Endothelial cell of umbilical vein (primary cell): ENCODE measurements around the gene RD3L. TPM values are rescaled to one million over a fixed set of nuclear protein-coding genes. Genes with fewer than 3 reads are reported as not detected.

Experiments
- Bru-seq: library from RNA; stranded (reverse); fragments of 400-500 nt; gene quantifications from one replicate; lab custom pipeline; 2021; lab: Mats Ljungman, UMichigan
- BruChase-seq, 2 experiments: library from RNA; stranded (reverse); fragments of 400-500 nt; gene quantifications; one replicate each; lab custom pipeline; 2021; lab: Mats Ljungman, UMichigan
- BruUV-seq: library from RNA; stranded (reverse); fragments of 400-500 nt; replicated peaks from 2 replicates; lab custom pipeline; 2021; lab: Mats Ljungman, UMichigan
- CTCF ChIA-PET: fragments of 300-600, 350-600 bp; sonication (Branson Sonifier 250); formaldehyde crosslinking; loops from one replicate; lab custom pipeline; 2021; ENCODE audit warnings: antibody characterized with exemption, inconsistent platforms; lab: Charles Lee
- POLR2A ChIA-PET: fragments of 300-600, 350-600 bp; sonication (Branson Sonifier 250); formaldehyde crosslinking; loops from one replicate; lab custom pipeline; 2021; ENCODE audit warnings: antibody characterized with exemption, inconsistent platforms; lab: Charles Lee
- DNase-seq: peaks from one replicate; pipeline ENCODE4 v3.0.0-alpha.2; 2011; ENCODE audit warnings: low read depth, low spot score
- FAIRE-seq: peaks from 2 replicates; lab custom pipeline; 2011; peaks lifted over from hg19 to GRCh38; lab: Jason Lieb, UNC
- H2AFZ ChIP-seq: 2 replicates; pipeline ENCODE4 v1.6.0; 2012; ENCODE audit warnings: low read depth, low read length, control low read depth, inconsistent platforms
- H3K27ac ChIP-seq: 2 replicates; pipeline ENCODE4 v1.5.1; 2011; ENCODE audit warnings: low read depth, mild to moderate bottlenecking, control low read depth, low read length, moderate library complexity; ENCODE audit not compliant: insufficient read depth
- H3K27me3 ChIP-seq, 2 experiments: 2 replicates each; pipeline versions ENCODE4 v1.6.0 to v1.6.1; 2011; ENCODE audit warnings: low read length in 2 of 2, mixed read lengths in 1 of 2; ENCODE audit not compliant: control insufficient read depth in 2 of 2, insufficient read depth in 2 of 2
- H3K36me3 ChIP-seq, 2 experiments: 2 replicates in 1 of 2; 3 replicates in 1 of 2; pipeline ENCODE4 v1.5.1; 2011; ENCODE audit warnings: low read length in 2 of 2, mild to moderate bottlenecking in 1 of 2, moderate library complexity in 1 of 2; ENCODE audit not compliant: control insufficient read depth in 2 of 2, insufficient read depth in 2 of 2; ENCODE audit errors: extremely low read depth in 1 of 2
- H3K4me1 ChIP-seq: 3 replicates; pipeline ENCODE4 v1.5.1; 2011; ENCODE audit warnings: mild to moderate bottlenecking, low read length; ENCODE audit not compliant: control insufficient read depth, insufficient read depth; ENCODE audit errors: extremely low read depth
- H3K4me2 ChIP-seq: 2 replicates; pipeline ENCODE4 v1.6.1; 2011; ENCODE audit warnings: low read length, control low read depth, mixed read lengths; ENCODE audit not compliant: insufficient read depth
- H3K4me3 ChIP-seq, 3 experiments: fragments of 200-600 bp in 1 of 3; sonication (generic), shearing (Covaris generic) in 1 of 3; replicated peaks in 1 of 3; 2 replicates each; pipeline ENCODE4 v1.5.1; 2011 to 2016; ENCODE audit warnings: control low read depth in 3 of 3, low read length in 3 of 3, mild to moderate bottlenecking in 2 of 3, inconsistent platforms in 1 of 3, low read depth in 1 of 3, moderate library complexity in 1 of 3; ENCODE audit not compliant: insufficient read depth in 1 of 3
- H3K79me2 ChIP-seq: 2 replicates; pipeline ENCODE4 v1.6.0; 2012; ENCODE audit warnings: low read length, inconsistent platforms; ENCODE audit not compliant: control insufficient read depth, insufficient read depth
- H3K9ac ChIP-seq: replicated peaks from 2 replicates; pipeline ENCODE3; 2011; ENCODE audit warnings: low read length, control low read depth; ENCODE audit not compliant: insufficient read depth; ENCODE audit errors: extremely low read depth
- H3K9me1 ChIP-seq: replicated peaks from 3 replicates; pipeline ENCODE4 v1.6.0; 2011; ENCODE audit warnings: mild to moderate bottlenecking, low read length; ENCODE audit not compliant: control insufficient read depth, insufficient read depth; ENCODE audit errors: extremely low read depth
- H3K9me3 ChIP-seq: replicated peaks from 2 replicates; pipeline ENCODE4 v1.5.1; 2012; ENCODE audit warnings: low read length, inconsistent platforms; ENCODE audit not compliant: control insufficient read depth, insufficient read depth
- H4K20me1 ChIP-seq: replicated peaks from 2 replicates; pipeline ENCODE3; 2011; ENCODE audit warnings: mild to moderate bottlenecking, low read length; ENCODE audit not compliant: control insufficient read depth, insufficient read depth; ENCODE audit errors: extremely low read depth
- EZH2 ChIP-seq: IDR thresholded peaks from 2 replicates; pipeline ENCODE4 v1.6.1; 2012; ENCODE audit warnings: borderline replicate concordance, low read depth, mild to moderate bottlenecking, moderate library complexity, low read length, inconsistent platforms; ENCODE audit not compliant: severe bottlenecking
- FOS ChIP-seq: IDR thresholded peaks from 2 replicates; pipeline ENCODE4 v1.6.1; 2011; ENCODE audit warnings: mild to moderate bottlenecking, low read length, moderate library complexity, borderline replicate concordance; ENCODE audit not compliant: insufficient read depth
- GATA2 ChIP-seq: IDR thresholded peaks from 2 replicates; pipeline ENCODE4 v1.7.0; 2011; ENCODE audit warnings: low read depth, mild to moderate bottlenecking, moderate library complexity, mixed read lengths, low read length; ENCODE audit not compliant: insufficient read length, insufficient read depth
- JUN ChIP-seq: IDR thresholded peaks from 2 replicates; pipeline ENCODE4 v1.6.1; 2011; ENCODE audit warnings: borderline replicate concordance, low read depth; ENCODE audit not compliant: insufficient read length, insufficient read depth
- MYC ChIP-seq: IDR thresholded peaks from one replicate; pipeline ENCODE4 v1.6.1; 2011; ENCODE audit warnings: mild to moderate bottlenecking, low read depth, low read length
- POLR2AphosphoS5 ChIP-seq: IDR thresholded peaks from 2 replicates; pipeline ENCODE4 v1.6.1; 2012; ENCODE audit warnings: low read depth, mild to moderate bottlenecking, control low read depth, low read length, moderate library complexity; ENCODE audit not compliant: insufficient read depth
- dilution Hi-C: fragments of 300-500 bp; cut with MboI; formaldehyde crosslinking; loops from one replicate; pipeline ENCODE4 v1.15.0; 2019; ENCODE audit warnings: low sequenced_read_pairs; ENCODE audit not compliant: extremely low pct_ligation_motif_present
- intact Hi-C: fragments of 100-400 bp; cut with micrococcal nuclease; formaldehyde crosslinking; loops from one replicate; pipeline ENCODE4 v1.10.0; 2022
- long read RNA-seq: library from polyadenylated mRNA; stranded (forward); transcript quantifications from one replicate; pipeline ENCODE4 v2.0.0, GENCODE V29; 2021
- polyA minus RNA-seq, 3 experiments: library from RNA; depleted of rRNA, polyadenylated mRNA; stranded (reverse); fragments of >200 nt; gene quantifications; 1 replicate in 1 of 3; 2 replicates in 2 of 3; pipeline ENCODE4 v1.2.3, GENCODE V29; 2011
- polyA plus RNA-seq, 4 experiments: library from polyadenylated mRNA; depleted of rRNA in 3 of 4; stranded (reverse) in 3 of 4; unstranded in 1 of 4; fragments of >200 nt; gene quantifications; 2 replicates each; pipeline versions ENCODE4 v1.2.1 to v1.2.3, GENCODE V29; 2011 to 2012; ENCODE audit warnings: missing spikeins in 1 of 4
- total RNA-seq: library from RNA; stranded (reverse); gene quantifications from 2 replicates; pipeline ENCODE4 v1.2.3, GENCODE V29; 2021
- TF ChIP-seq, protein P1 (sequence below): IDR thresholded peaks from 2 replicates; pipeline ENCODE4 v1.6.1; 2011; ENCODE audit not compliant: insufficient read depth, insufficient read length
- TF ChIP-seq, protein P2 (sequence below), 2 donors: IDR thresholded peaks; 1 replicate in 1 of 2; 2 replicates in 1 of 2; pipeline ENCODE4 v1.5.1; 2011; ENCODE audit warnings: low read length in 2 of 2, mild to moderate bottlenecking in 2 of 2, moderate library complexity in 2 of 2, control low read depth in 1 of 2, inconsistent platforms in 1 of 2, low read depth in 1 of 2; ENCODE audit not compliant: insufficient read depth in 1 of 2; ENCODE audit errors: extremely low read depth in 1 of 2

The RD3L gene
- total RNA-seq: not detected in 2 replicates
- not detected in 2 replicates for polyA plus RNA-seq
- polyA plus RNA-seq (2011; cell fraction: cytosol; rRNA removed): not detected in 2 replicates
- polyA plus RNA-seq (2011; cell fraction: nucleus; rRNA removed): not detected in 2 replicates
- polyA plus RNA-seq (2012): not detected in 2 replicates
- not detected in 2 replicates for polyA minus RNA-seq
- not detected for polyA minus RNA-seq (2011; cell fraction: cytosol; rRNA and poly(A)+ RNA removed)
- not detected in 2 replicates for polyA minus RNA-seq (2011; cell fraction: nucleus; rRNA and poly(A)+ RNA removed)
- Bru-seq, nascent RNA: not detected
- BruChase-seq, experiment 1, labeled RNA remaining after a 6-hour chase: not detected
- BruChase-seq, experiment 2, labeled RNA remaining after a 2-hour chase: not detected
- long read RNA-seq: 0 reads

DNA sequence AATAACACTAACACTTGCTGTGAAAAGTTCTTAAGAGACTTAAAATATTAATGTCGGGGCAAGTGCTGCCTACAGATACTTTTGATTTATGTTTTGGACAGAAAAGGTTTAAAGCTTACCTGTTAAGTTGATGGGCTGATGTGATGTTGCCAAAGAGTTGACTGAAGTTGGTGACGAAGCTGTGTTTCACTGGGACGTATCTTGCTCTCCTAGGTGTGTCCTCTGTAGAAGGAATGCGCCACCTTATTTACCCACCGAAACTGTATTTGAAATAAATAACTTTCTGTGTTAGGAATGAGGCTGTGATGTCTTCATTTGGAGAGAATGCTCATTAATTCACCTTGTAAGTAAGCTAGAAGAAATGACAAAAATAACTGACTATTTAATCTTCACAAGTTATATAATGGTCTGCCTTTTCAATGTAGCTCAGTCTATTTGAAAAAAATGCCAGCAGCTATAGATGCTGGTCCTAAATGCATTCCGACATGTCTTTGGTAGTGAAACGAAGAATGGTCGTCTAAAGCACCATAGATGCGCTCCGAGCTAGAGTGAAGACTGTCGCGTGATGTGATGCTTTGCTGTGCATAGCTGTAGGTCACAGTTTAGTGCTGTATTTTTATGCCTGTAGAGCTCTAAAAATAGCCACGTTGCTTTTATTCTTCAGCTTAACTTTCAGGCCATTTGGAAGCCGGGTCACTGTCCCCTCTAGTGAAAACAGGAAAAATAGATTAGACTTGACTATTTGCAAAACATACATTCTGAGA, at the start of gene RD3L:
Gene RD3L (minus strand): TSS at position 557 of the 764 bp plus-strand sequence. CDS start 834 bp downstream, outside the sequence.
- dilution Hi-C loops: no loop called here
- Histone ChIP-seq H3K27ac (no peak within 1 kb of the TSS), H3K4me1 (no peaks in the 10 kb centered on the region), H3K4me2 (no peak within 1 kb of the TSS), H3K79me2 (no peaks in the 10 kb centered on the region), H3K27me3 (peaks cover 23 to 45% of the 10 kb centered on the region in 2 experiments), H3K36me3 (no peaks in the 10 kb centered on the region), H3K4me3 (no peak within 1 kb of the TSS), H3K9me1 (no peaks in the 10 kb centered on the region), H2AFZ (no peak within 1 kb of the TSS), H3K9ac (no peak within 1 kb of the TSS), H4K20me1 (no peaks in the 10 kb centered on the region), H3K9me3 (no peaks in the 10 kb centered on the region)
- FAIRE-seq: no peak
- ChIA-PET CTCF (interaction anchor here (0.7 to 2.9 kb wide), 8 partner anchors 8 to 133 kb away, joined by 3 to 10 read pairs (median 4); no protein-coding TSS in a partner anchor), POLR2A (no interaction called here)
- intact Hi-C loops: no loop called here
- TF ChIP-seq EZH2 (no peak), FOS (no peak), JUN (no peak), GATA2 (no peak), POLR2AphosphoS5 (no peak), MYC (no peak)
- TF ChIP-seq, protein P1, sequence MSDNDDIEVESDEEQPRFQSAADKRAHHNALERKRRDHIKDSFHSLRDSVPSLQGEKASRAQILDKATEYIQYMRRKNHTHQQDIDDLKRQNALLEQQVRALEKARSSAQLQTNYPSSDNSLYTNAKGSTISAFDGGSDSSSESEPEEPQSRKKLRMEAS: no peak
- TF ChIP-seq, protein P2, sequence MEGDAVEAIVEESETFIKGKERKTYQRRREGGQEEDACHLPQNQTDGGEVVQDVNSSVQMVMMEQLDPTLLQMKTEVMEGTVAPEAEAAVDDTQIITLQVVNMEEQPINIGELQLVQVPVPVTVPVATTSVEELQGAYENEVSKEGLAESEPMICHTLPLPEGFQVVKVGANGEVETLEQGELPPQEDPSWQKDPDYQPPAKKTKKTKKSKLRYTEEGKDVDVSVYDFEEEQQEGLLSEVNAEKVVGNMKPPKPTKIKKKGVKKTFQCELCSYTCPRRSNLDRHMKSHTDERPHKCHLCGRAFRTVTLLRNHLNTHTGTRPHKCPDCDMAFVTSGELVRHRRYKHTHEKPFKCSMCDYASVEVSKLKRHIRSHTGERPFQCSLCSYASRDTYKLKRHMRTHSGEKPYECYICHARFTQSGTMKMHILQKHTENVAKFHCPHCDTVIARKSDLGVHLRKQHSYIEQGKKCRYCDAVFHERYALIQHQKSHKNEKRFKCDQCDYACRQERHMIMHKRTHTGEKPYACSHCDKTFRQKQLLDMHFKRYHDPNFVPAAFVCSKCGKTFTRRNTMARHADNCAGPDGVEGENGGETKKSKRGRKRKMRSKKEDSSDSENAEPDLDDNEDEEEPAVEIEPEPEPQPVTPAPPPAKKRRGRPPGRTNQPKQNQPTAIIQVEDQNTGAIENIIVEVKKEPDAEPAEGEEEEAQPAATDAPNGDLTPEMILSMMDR (IDR thresholded peaks at IDR 0.05; ENCODE audit: extremely low read depth in 1 of 2, insufficient read depth in 1 of 2, low read depth in 1 of 2, low read length in 2 of 2): no peak
- no peak for DNase-seq
- BruUV-seq: no TSS peak
